Measurements from ENCODE around the gene MECP2. TPM values are rescaled to one million over a fixed set of nuclear protein-coding genes. Genes with fewer than 3 reads are reported as not detected.
A peak's percentile ranks its signal among the peaks of the same experiment; 100 is the strongest.

Gene MECP2
- total and polyA plus RNA-seq, 10 of the 15 experiments (the other 5 are each of a cell fraction or from before 2014, with no cell fraction given), result 1.3 to 32.7 (median 13.7) TPM

- TF ChIP-seq CUX1 (IDR thresholded peaks at IDR 0.05; ENCODE audit: insufficient replicate concordance, low read depth, low read length) (peak; percentile 27), TCF7 (IDR thresholded peaks at IDR 0.05; ENCODE audit: borderline replicate concordance) (no peak), CBFB (IDR thresholded peaks at IDR 0.05; ENCODE audit: low read depth) (no peak), MTA2 (IDR thresholded peaks at IDR 0.05; ENCODE audit: low read depth) (peak; percentile 36; the same call in 1 of the 2 replicates), PAX5 (IDR thresholded peaks at IDR 0.05; ENCODE audit: borderline replicate concordance, low read depth, low read length) (no peak), ZNF384 (IDR thresholded peaks at IDR 0.05; ENCODE audit: borderline replicate concordance, low read depth, low read length) (peak; percentile 54; the same call in 1 of the 2 replicates), RUNX3 (IDR thresholded peaks at IDR 0.05; ENCODE audit: low read length) (peak; percentile 44; the same call in 1 of the 2 replicates), PKNOX1 (IDR thresholded peaks at IDR 0.05) (0 out of 2 replicates have a peak, but pooled peaks have one; percentile 8), IKZF2 (IDR thresholded peaks at IDR 0.05) (peak; percentile 52 to 61), E2F4 (IDR thresholded peaks at IDR 0.05; ENCODE audit: low read depth, low read length) (no peak), MEF2B (IDR thresholded peaks at IDR 0.05; ENCODE audit: partially characterized antibody, poor library complexity, severe bottlenecking) (peak; percentile 93), TBL1XR1 (IDR thresholded peaks at IDR 0.05; ENCODE audit: low read depth, low read length) (no peak; the same call in 1 of the 2 replicates), EP300 (IDR thresholded peaks at IDR 0.05; ENCODE audit: borderline replicate concordance in 1 of 2, control insufficient read depth in 1 of 2, low read depth in 2 of 2, low read length in 2 of 2) (peak in 1 of 2 experiments; percentile 19; a peak in 1 of 4 replicates), NBN (IDR thresholded peaks at IDR 0.05) (no peak), POLR2A (IDR thresholded peaks at IDR 0.05; ENCODE audit: low read depth, low read length) (0 out of 2 replicates have a peak, but pooled peaks have one; percentile 11)
- TF ChIP-seq, protein P1, sequence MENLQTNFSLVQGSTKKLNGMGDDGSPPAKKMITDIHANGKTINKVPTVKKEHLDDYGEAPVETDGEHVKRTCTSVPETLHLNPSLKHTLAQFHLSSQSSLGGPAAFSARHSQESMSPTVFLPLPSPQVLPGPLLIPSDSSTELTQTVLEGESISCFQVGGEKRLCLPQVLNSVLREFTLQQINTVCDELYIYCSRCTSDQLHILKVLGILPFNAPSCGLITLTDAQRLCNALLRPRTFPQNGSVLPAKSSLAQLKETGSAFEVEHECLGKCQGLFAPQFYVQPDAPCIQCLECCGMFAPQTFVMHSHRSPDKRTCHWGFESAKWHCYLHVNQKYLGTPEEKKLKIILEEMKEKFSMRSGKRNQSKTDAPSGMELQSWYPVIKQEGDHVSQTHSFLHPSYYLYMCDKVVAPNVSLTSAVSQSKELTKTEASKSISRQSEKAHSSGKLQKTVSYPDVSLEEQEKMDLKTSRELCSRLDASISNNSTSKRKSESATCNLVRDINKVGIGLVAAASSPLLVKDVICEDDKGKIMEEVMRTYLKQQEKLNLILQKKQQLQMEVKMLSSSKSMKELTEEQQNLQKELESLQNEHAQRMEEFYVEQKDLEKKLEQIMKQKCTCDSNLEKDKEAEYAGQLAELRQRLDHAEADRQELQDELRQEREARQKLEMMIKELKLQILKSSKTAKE (IDR thresholded peaks at IDR 0.05; ENCODE audit: low read depth, poor library complexity, severe bottlenecking), result peak; percentile 47
- TF ChIP-seq, protein P2, sequence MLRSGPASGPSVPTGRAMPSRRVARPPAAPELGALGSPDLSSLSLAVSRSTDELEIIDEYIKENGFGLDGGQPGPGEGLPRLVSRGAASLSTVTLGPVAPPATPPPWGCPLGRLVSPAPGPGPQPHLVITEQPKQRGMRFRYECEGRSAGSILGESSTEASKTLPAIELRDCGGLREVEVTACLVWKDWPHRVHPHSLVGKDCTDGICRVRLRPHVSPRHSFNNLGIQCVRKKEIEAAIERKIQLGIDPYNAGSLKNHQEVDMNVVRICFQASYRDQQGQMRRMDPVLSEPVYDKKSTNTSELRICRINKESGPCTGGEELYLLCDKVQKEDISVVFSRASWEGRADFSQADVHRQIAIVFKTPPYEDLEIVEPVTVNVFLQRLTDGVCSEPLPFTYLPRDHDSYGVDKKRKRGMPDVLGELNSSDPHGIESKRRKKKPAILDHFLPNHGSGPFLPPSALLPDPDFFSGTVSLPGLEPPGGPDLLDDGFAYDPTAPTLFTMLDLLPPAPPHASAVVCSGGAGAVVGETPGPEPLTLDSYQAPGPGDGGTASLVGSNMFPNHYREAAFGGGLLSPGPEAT (IDR thresholded peaks at IDR 0.05; ENCODE audit: low read depth), result no peak
Measured at GRCh38 chrX:154004315-154004714, 93.2 kb downstream of the MECP2 start (continued).

Data from GM12878 (cell line).